HuH-7.5 (cell line): ENCODE measurements around the gene TMEM17.
"Not testable (repeated sequence)": the region's sequence is repeated elsewhere in the genome, so short reads cannot be mapped to it uniquely, and the experiment has no call there.

Experiments used
- DNase-seq: peaks from one replicate; pipeline ENCODE4 v3.0.0; 2011; ENCODE audit warnings: low spot score

The TMEM17 gene

GRCh38 chr2:62505750-62506420, at the start of gene TMEM17:
Gene TMEM17 (minus strand): TSS chr2:62506195. CDS start chr2:62506129, 66 bp downstream.
- DNase-seq, result peak; percentile 84

- no peak for DNase-seq
Measured at GRCh38 chr2:62554440-62554839, 48.4 kb upstream of the TMEM17 start.

- no peak for DNase-seq
Measured at GRCh38 chr2:62550461-62550860, 44.5 kb upstream of the TMEM17 start.

- DNase-seq, result no peak
Measured at GRCh38 chr2:62547854-62548253, 41.9 kb upstream of the TMEM17 start.

- no peak for DNase-seq
Measured at GRCh38 chr2:62545261-62545660, 39.3 kb upstream of the TMEM17 start.

- peak; percentile 68 for DNase-seq
Measured at GRCh38 chr2:62540408-62541168, 34.6 kb upstream of the TMEM17 start.

- DNase-seq, result no peak
Measured at GRCh38 chr2:62539606-62540407, 33.8 kb upstream of the TMEM17 start.

- DNase-seq, result no peak
Measured at GRCh38 chr2:62538756-62539155, 32.8 kb upstream of the TMEM17 start.

- DNase-seq, result no peak
Measured at GRCh38 chr2:62537814-62538213, 31.8 kb upstream of the TMEM17 start.

- no peak for DNase-seq
Measured at GRCh38 chr2:62536873-62537547, 31.0 kb upstream of the TMEM17 start.

GRCh38 chr2:62535521-62535920, 29.5 kb upstream of the TMEM17 start:
- not testable (repeated sequence) for DNase-seq

- DNase-seq, result no peak
Measured at GRCh38 chr2:62531594-62531993, 25.6 kb upstream of the TMEM17 start.

- no peak for DNase-seq
Measured at GRCh38 chr2:62529758-62530157, 23.8 kb upstream of the TMEM17 start.

- no peak for DNase-seq
Measured at GRCh38 chr2:62527478-62528210, 21.6 kb upstream of the TMEM17 start.

GRCh38 chr2:62526531-62527381, 20.8 kb upstream of the TMEM17 start:
- DNase-seq, result no peak

- no peak for DNase-seq
Measured at GRCh38 chr2:62525549-62526269, 19.7 kb upstream of the TMEM17 start.

GRCh38 chr2:62524293-62524941, 18.4 kb upstream of the TMEM17 start:
- DNase-seq, result no peak

- not testable (repeated sequence) for DNase-seq
Measured at GRCh38 chr2:62521061-62521460, 15.1 kb upstream of the TMEM17 start.

- no peak for DNase-seq
Measured at GRCh38 chr2:62512384-62512783, 6.4 kb upstream of the TMEM17 start.
